Motor neuron (in vitro differentiated cells): ENCODE measurements around the gene PLEKHH3. TPM values are rescaled to one million over a fixed set of nuclear protein-coding genes. Genes with fewer than 3 reads are reported as not detected.

Experiments used
- ATAC-seq, 8 experiments: fragments of 200-7000 bp; cut with Tn5 transposase; replicated peaks in 6 of 8; 2 replicates each; pipeline ENCODE4 v1.8.0; 2021; ENCODE audit warnings: mild to moderate bottlenecking in 8 of 8, moderate library complexity in 8 of 8
- H3K27ac ChIP-seq, 2 donors: fragments of 250-450 bp; sonication (Bioruptor Pico); 2 replicates each; pipeline ENCODE4 v1.9.0; 2021; ENCODE audit warnings: antibody characterized with exemption in 2 of 2, mild to moderate bottlenecking in 2 of 2, moderate library complexity in 1 of 2
- H3K4me1 ChIP-seq, 2 donors: fragments of 250-450 bp; sonication (Bioruptor Pico); replicated peaks in 1 of 2; 2 replicates each; pipeline ENCODE4 v1.6.1; 2021; ENCODE audit warnings: antibody characterized with exemption in 2 of 2, mild to moderate bottlenecking in 2 of 2, moderate library complexity in 1 of 2
- H3K4me3 ChIP-seq, 5 donors: fragments of 250-450 bp; sonication (Bioruptor Pico); 2 replicates each; pipeline ENCODE4 v1.9.0; 2021; ENCODE audit warnings: antibody characterized with exemption in 5 of 5, mild to moderate bottlenecking in 5 of 5, moderate library complexity in 4 of 5
- WGBS, 10 experiments: fragments of 450-650 bp; shearing (Covaris generic); methylation state at CpG; one replicate each; pipeline ENCODE4 v1.0.0; 2022; 5-methylcytosine and 5-hydroxymethylcytosine counted together
- in situ Hi-C, 9 experiments: fragments of 400-800 bp; cut with MboI; loops; one replicate each; pipeline ENCODE4 v1.15.0; 2021; ENCODE audit warnings: low sequenced_read_pairs in 9 of 9, low pct_unique_long_range_greater_than_20kb in 2 of 9; ENCODE audit not compliant: unreplicated experiment in 9 of 9
- total RNA-seq, 8 experiments: library from RNA; unstranded; fragments of 300-600 nt; gene quantifications; 2 replicates each; pipeline versions ENCODE4 v1.2.3 to v1.2.4, GENCODE V29; 2022

Gene PLEKHH3
- total RNA-seq, 8 experiments from 2014 or later, result 10.1 to 24.2 (median 20.6) TPM

GRCh38 chr17:42682722-42683403, 6.1 kb upstream of the PLEKHH3 start:
- peak; percentile 4 to 46 (median 15) for ATAC-seq
- Histone ChIP-seq H3K4me3 (peak overlapping the region; percentile 76 to 97 (median 85)), H3K4me1 (peaks cover 24 to 34% of the 10 kb centered on the region in 2 donors), H3K27ac (peak overlapping the region; percentile 76 to 88)
- in situ Hi-C loops, result no loop called here
- WGBS, 10 experiments, result 0% methylated on average over 1 to 8 of the region's 34 CpGs; no CpG with 5 or more reads in 7 of the 10 experiments

GRCh38 chr17:42681976-42682721, 5.4 kb upstream of the PLEKHH3 start, which contains the start of gene CNTNAP1:
CNTNAP1 (plus strand) TSS chr17:42682531; CDS start chr17:42682830, 299 bp downstream.
- ATAC-seq, result peak; percentile 18 to 41 (median 24)
- WGBS, 10 experiments, result 19 to 52% (median 35%) methylated on average over 4 to 13 of the region's 22 CpGs
- Histone ChIP-seq H3K4me3 (peak within 1 kb of the TSS; percentile 76 to 97 (median 85)), H3K27ac (peak within 1 kb of the TSS; percentile 76 to 88), H3K4me1 (peaks cover 31 to 40% of the 10 kb centered on the region in 2 donors)
- in situ Hi-C loops, result no loop called here

GRCh38 chr17:42680331-42680808, 3.6 kb upstream of the PLEKHH3 start:
- WGBS, 10 experiments, result 94% methylated on average over 6 of the region's 20 CpGs; no CpG with 5 or more reads in 9 of the 10 experiments
- H3K4me3 ChIP-seq, result peak overlapping the region; percentile 37 to 80 (median 39)
- peaks cover 31 to 40% of the 10 kb centered on the region in 2 donors for H3K4me1 ChIP-seq
- ATAC-seq, result no peak
- in situ Hi-C loops, result no loop called here
- peak overlapping the region; percentile 95 to 97 for H3K27ac ChIP-seq

GRCh38 chr17:42679492-42680330, 2.9 kb upstream of the PLEKHH3 start:
- peak; percentile 23 to 45 (median 33) for ATAC-seq
- H3K27ac ChIP-seq, result peak overlapping the region; percentile 95 to 97
- H3K4me1 ChIP-seq, result peaks cover 32 to 44% of the 10 kb centered on the region in 2 donors
- peak overlapping the region; percentile 37 to 80 (median 39) for H3K4me3 ChIP-seq
- 0% methylated on average over 1 to 2 of the region's 78 CpGs; no CpG with 5 or more reads in 8 of the 10 experiments for WGBS, 10 experiments
- in situ Hi-C loops, result no loop called here

- Histone ChIP-seq H3K27ac (peak overlapping the region; percentile 95 to 97), H3K4me3 (peak overlapping the region; percentile 37 to 80 (median 39)), H3K4me1 (peaks cover 37 to 49% of the 10 kb centered on the region in 2 donors)
- ATAC-seq, result peak in 5 of 8 experiments; percentile 0 to 17 (median 13)
- WGBS, 10 experiments, result 0% methylated on average over 1 to 2 of the region's 18 CpGs; no CpG with 5 or more reads in 8 of the 10 experiments
- in situ Hi-C loops, result no loop called here
These were observed 2.2 kb upstream of the PLEKHH3 start for GRCh38 chr17:42678951-42679491.

- H3K27ac ChIP-seq, result peak overlapping the region; percentile 95 to 97
- peak; percentile 3 to 63 (median 54) for ATAC-seq
- 0 to 17% (median 0%) methylated on average over 1 to 12 of the region's 53 CpGs; no CpG with 5 or more reads in 2 of the 10 experiments for WGBS, 10 experiments
- in situ Hi-C loops, result no loop called here
- peaks cover 32 to 45% of the 10 kb centered on the region in 2 donors for H3K4me1 ChIP-seq
- H3K4me3 ChIP-seq, result peak overlapping the region; percentile 37 to 80 (median 39)
These were observed 1.4 kb upstream of the PLEKHH3 start for GRCh38 chr17:42677921-42678781.

GRCh38 chr17:42677012-42677857, 441 bp upstream of the PLEKHH3 start:
- Histone ChIP-seq H3K4me1 (peaks cover 32 to 44% of the 10 kb centered on the region in 2 donors), H3K27ac (peak overlapping the region; percentile 95 to 97), H3K4me3 (peak overlapping the region; percentile 70 to 95 (median 80))
- WGBS, 10 experiments, result 0 to 100% (median 8%) methylated on average over 1 to 17 of the region's 33 CpGs; no CpG with 5 or more reads in 2 of the 10 experiments
- peak; percentile 65 to 80 (median 68) for ATAC-seq
- in situ Hi-C loops, result no loop called here

- peak in 2 of 8 experiments; percentile 0 to 1 for ATAC-seq
- in situ Hi-C loops, result no loop called here
- H3K27ac ChIP-seq, result peak overlapping the region; percentile 68 to 73
These were observed 800 bp downstream of the PLEKHH3 start for GRCh38 chr17:42675965-42676423.

GRCh38 chr17:42675348-42675964, 1.3 kb downstream of the PLEKHH3 start:
- in situ Hi-C loops, result no loop called here
- peak overlapping the region; percentile 70 to 95 (median 80) for H3K4me3 ChIP-seq
- no CpG with 5 or more reads among the region's 27 CpGs for WGBS, 10 experiments
- no peak for ATAC-seq
- H3K4me1 ChIP-seq, result peaks cover 27 to 34% of the 10 kb centered on the region in 2 donors
- no peak overlapping the region for H3K27ac ChIP-seq

More at GRCh38 chr17:42675965-42676423, 800 bp downstream of the PLEKHH3 start:
- H3K4me1 ChIP-seq, result peaks cover 30 to 40% of the 10 kb centered on the region in 2 donors
- H3K4me3 ChIP-seq, result peak overlapping the region; percentile 70 to 95 (median 80)
- WGBS, 10 experiments, result 0% methylated on average over 1 to 12 of the region's 43 CpGs; no CpG with 5 or more reads in 8 of the 10 experiments

GRCh38 chr17:42674755-42675347, 1.9 kb downstream of the PLEKHH3 start:
- peak overlapping the region; percentile 70 to 95 (median 80) for H3K4me3 ChIP-seq
- WGBS, 10 experiments, result 0 to 71% (median 70%) methylated on average over 1 to 3 of the region's 9 CpGs; no CpG with 5 or more reads in 7 of the 10 experiments
- in situ Hi-C loops, result no loop called here
- H3K4me1 ChIP-seq, result peaks cover 21 to 28% of the 10 kb centered on the region in 2 donors
- H3K27ac ChIP-seq, result no peak overlapping the region
- ATAC-seq, result no peak
